COLO668 (cell line): Measurements from ENCODE around the gene DIRAS1.

Experiments used
- DNase-seq: peaks from one replicate; lab custom pipeline; 2025; ENCODE audit not compliant: unreplicated experiment; lab: John Stamatoyannopoulos, UW

The DIRAS1 gene

DNA sequence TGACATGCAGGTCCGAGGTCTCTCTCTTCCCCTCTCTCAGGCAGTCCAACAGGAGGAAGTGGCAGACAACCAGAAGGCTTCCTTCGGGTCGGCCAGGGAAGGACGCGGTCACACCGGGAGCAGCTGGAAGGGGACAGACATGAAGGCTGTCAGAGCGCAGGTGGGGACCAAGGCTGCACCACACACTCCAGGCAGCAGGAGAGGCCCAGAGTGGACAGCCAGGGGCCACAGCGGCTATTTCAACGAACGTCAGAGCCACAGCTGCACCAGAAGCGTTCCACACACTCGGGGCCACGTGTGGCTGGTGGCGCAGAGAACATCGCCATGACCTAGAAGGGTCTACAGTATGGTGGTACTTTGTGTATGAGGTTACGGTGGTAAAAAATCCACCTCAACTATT is 34.6 kb upstream of the DIRAS1 start:
- no peak for DNase-seq

DNA sequence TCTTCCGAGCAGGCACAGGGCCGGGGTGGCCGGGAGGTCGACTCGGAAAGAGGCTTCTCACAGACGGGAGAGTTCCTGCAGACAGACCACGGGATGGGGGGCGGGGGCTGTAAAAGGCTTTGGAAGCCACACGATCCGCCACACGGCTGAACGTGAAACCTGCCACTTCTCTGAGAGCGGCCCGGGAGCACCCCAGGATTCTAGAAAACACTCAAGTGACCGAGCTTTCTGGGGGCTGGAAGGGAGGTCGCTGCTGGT is 34.2 kb upstream of the DIRAS1 start:
- no peak for DNase-seq

DNA sequence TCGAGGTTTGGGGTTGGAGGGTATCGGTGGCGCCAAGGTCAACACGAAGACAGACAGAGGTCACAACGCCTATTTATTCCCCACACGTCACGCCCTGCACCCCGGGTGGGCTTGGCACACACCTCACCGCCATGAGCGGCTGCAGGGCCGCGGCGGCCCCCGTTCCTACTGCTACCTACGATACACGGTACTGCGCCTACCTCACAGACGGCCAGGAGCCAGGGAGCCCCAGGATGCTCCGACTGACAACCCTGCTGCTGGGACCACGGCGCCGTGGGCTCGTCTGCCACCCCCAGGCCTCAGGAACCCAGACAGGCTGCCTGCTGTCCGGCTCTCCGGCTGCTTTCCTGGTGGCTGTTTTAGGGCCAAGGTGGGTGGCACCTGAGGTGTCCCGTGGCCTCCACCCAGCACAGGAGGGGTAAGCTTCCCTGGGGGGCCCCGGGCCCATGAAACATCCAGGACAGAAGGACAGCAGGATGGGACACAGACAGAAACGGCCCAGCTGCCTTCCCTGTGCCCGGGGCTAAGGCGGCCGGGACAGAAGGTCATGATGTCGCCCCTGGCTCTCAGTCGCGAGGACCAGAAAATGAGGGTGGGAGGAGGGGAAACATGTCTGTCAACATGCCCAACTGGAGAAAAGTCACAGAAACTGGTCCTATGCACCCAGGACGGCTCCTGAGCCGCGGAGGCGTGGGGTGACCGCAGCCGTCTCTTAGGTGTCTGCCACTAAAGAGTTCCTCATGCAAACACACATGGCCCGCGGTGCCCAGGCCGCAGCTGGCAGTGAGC is 33.7 kb upstream of the DIRAS1 start:
- DNase-seq = no peak

DNA sequence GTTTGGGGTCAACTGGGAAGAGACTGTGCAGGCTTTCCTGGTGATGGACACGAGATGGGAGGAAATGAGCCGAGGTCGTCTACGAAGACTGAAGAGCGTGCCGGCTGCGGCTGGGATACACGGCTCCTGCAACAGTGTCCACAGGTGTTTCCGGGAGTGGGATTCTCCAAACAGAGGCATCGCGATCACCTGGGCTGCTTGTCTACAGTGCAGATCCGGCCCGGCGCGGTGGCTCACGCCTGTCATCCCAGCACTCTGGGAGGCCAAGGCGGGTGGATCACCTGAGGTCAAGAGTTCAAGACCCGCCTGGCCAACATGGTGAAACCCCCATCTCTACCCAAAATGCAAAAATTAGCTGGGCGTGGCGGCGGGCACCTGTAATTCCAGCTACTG is 30.3 kb upstream of the DIRAS1 start:
- DNase-seq = no peak

DNA sequence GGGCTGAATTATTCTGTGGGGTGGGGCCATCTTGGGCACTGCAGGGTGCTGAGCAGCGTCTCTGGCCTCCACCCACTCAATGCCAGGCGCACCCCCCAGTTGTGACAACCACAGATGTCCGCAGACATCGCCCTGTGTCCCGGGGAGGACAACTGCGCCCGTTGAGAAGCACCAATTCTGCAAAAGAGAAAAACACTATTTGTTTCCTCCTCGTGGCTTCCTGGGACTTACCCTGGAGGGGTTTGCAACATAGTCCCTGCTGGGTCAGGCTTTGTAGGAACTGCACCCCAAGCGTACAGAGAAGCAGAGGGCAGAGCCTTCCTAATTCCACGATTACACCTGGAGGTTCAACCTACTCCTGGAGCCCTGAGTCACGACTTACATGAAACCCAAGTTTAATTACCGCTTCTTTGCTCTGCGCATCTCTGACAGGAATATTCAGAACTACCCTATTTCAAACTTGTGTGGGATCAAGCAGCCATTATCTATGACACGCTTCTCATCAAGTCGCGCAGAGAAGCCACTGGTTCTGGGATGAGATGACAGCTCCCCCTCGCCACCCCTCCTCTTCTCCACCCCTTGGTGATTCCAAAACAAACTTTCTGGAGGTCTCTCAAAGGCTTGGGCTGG is 29.8 kb upstream of the DIRAS1 start:
- DNase-seq = no peak

DNA sequence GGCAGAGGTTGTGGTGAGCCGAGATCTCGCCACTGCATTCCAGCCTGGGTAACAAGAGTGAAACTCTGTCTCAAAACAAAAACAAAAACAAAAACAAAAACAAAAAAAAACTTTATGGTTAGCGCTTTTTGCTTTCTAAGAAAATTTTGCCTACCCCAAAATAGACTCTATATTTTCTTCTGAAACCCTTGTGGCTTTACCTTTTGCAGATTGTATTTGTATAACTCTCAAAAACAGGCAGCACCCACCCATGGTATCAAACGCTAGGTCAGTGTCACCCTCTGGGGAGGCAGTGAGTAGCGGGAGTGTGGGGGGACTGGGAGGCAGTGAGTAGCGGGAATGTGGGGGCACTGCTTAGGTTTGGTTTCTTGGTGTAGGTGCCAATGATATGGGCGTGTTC is 26.2 kb upstream of the DIRAS1 start:
- DNase-seq = no peak

DNA sequence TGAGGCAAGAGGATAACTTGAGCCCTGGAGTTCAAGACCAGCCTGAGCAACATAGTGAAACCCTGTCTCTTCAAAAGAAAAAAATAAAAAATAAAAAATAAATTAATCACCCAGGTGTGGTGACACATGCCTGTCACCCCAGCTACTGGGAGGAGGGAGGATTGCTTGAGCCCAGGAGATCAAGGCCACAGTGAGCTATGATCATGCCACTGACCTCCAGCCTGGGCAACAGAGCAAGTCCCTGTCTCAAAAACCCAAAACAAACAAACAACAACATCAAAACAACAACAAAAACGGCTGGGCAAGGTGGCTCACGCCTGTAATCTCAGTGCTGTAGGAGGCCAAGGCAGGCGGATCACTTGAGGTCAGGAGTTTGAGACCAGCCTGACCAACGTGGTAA is 22.9 kb upstream of the DIRAS1 start:
- no peak for DNase-seq

DNA sequence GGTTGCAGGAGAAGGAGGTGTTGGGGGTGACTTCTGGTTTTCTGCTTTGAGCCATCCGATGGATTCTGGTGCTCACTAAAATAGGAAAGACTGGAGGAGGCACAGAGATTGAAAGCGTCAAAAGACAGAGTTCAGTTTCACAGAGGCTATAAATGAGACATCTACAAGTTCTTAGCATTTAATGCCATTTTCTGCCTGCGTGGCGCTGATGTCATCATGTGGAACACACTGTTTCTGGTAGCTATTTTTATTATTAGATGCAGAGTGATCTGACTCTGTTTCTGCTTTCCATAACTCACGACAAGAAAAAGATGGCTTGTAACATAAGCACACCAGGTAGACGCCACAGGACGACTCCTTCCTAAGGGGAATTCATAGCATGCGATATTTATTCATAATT is 21.9 kb upstream of the DIRAS1 start:
- DNase-seq = no peak

DNA sequence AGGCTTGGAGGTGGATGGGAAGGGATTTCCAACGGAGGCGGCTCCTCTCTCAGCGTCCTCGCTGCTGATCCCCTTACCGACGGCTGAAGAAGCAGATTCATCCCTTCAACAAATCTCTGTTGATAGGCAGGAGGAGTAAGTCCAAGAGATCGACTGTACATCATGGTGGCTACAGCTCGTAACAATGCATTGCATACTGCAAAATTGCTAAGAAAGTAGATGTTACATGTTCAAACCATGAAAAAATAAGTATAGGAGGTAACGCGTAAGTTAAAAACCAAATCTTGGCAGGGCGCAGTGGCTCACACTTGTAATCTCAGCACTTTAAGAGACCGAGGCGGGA is 19.1 kb upstream of the DIRAS1 start:
- no peak for DNase-seq

DNA sequence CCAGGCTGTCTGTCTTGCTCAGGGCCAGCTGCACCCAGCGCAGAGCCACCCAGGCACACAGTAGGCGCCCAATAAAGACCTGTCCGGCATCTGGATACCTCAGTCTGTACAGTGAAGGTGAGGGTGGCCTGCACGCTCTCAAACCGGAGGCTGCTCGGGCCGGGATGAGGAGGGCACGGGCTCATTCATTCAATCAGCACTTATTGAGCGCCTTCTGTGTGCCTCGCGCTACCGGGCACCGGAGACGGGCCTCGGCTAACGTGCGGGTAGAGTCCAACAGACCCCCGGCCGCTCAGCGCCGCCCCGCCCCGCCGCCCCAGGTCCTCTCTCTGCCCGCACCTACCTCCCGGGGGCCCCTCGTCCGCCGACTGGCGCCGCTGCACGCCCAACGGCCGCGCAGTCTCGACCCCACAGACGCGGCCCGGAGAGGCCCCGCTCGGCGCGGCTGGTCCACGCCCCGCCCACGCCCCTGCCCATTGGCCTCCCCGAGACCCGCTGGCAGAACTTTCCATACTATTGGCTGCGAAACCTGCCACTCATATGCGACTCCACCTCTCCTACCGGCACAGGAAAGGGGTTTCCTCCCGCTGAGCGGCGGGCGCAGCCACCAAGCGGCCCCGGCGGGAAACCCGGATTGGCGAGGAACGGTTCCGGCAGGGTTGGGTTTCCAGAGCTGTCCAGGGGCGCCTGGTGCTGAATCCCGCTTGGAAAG is 18.6 kb upstream of the DIRAS1 start, which contains the start of gene SLC39A3:
SLC39A3 (minus strand) TSS at position 416 of the 712 bp plus-strand sequence. CDS start 2,760 bp downstream, outside the sequence.
- peak; percentile 98 for DNase-seq

DNA sequence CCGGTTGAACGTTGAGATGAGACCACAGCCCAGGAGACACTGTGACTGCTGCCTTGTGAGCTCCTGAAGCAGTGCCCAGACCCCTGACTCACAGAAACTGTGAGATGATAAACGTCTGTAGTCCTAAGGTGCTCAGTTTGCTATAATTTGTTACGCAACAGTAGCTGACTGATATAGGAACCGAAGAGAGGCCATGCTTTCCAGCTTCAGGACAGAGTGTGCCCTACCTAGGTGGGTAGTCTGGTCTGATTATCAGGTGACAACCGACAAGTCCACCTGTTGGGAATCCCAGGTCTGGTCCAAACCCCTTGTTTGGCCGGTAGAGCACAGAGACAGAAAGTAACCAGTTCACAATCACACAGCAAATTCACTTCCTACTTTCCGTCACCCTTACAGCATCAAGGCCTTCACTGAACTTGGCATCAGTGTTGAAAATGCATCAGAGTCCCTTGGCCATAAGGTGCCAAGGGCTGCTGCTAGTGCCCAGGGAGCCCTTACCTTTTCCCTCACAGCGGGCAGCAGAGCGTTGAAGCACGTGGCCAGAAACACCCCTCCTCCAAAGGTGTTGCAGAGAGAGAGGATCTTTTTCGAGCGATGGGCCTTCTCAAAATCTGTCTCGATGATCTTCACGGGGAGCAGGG is 15.5 kb upstream of the DIRAS1 start:
- DNase-seq = no peak

DNA sequence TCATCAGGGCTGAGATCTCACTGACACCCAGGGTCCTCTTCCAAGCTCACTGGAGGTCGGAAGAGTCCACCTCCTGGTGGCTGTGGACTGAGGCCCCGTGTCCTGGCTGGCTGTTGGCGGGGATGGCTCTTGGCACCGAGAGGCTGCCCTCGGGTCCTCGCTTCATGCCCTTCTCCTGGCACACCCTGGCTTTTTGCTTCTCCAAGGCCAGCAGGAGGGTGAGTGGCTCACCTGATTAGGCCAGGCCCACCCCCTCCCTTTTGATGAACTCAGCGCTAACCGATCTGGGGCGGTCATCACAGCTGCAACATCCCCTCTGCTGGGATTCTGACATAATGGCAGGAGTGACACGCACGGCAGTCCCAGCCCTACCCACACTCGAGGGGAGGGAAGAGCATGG is 14.2 kb upstream of the DIRAS1 start:
- DNase-seq = no peak

DNA sequence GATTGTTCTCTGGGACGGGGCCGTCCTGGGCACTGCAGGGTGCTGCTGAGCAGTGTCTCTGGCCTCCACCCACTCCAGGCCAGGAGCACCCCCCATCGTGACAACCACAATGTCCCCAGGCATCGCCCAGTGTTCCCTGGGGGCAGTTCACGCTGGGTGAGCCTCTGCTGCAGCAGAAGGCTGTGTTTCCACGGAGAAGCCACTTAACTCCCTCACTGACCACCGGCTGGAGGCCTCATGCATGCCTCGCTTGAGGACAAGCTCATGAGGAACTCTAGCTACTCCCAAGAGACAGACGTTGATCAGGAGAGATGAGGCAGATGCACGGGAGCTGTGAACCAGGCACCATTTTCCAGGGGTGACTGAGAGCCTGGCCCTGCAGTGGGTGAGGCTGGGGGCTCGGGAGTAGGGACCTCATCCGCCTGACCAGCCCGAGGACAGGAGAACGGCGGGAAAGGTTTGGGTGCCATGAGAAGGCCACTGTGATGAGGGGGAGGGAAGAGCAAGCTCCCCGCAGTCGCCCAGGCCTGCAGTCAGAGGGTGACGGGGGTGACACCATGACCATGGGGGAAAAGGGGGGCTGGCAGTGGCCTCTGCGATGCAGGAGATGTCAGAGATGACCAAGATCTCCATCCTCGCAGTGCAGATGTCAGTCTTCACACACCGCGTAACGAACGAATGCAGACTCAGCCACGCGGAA is 13.6 kb upstream of the DIRAS1 start:
- DNase-seq = no peak

DNA sequence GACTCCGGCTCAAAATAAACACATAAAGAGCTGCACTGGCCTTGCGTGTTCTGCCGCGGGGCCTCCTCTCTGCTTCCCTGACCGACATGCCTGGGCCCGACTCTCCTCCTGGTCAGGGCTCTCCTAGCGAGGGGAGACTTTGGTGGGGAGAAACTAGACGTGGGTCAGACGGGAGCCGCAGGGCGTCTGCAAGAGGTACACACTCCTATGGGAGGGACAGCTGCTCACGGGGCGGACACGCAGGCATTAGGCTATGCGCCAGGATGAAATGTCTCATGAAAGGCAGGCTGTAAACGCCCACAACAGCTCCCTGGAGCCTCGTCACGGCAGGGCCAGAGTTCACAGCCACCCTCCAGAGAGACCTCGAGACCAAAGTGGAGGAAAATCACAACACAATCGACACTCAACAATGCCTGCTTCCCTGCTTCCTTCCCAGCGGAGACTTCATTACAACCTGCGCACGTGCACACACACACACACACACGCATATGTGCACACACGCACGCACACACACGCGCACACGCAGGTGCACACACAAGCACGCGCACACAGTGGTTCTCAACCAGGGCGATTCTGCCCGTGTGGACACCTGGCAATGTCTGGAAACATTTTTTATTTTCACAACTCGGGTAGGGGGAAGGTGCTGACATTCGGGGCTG is 12.9 kb upstream of the DIRAS1 start:
- DNase-seq = no peak

DNA sequence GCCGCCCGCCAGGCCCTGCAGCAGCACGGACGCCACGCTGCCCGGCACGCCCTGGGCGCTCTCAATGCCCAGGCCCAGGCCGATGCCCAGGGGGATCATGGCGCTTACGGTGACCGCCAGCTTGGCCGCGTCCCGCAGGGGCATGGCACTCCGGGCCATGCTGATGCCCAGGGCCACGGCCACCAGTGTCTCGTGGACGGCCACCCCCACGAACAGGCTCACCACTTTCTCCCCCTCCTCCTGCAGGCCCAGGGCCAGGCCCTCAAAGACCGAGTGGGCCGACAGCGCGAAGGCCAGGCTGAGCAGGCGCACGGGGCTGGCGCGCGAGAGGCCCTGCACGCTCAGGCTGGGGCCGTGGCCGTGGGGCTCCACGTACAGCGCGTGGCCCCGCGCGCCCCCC is 11.7 kb upstream of the DIRAS1 start:
- no peak for DNase-seq

DNA sequence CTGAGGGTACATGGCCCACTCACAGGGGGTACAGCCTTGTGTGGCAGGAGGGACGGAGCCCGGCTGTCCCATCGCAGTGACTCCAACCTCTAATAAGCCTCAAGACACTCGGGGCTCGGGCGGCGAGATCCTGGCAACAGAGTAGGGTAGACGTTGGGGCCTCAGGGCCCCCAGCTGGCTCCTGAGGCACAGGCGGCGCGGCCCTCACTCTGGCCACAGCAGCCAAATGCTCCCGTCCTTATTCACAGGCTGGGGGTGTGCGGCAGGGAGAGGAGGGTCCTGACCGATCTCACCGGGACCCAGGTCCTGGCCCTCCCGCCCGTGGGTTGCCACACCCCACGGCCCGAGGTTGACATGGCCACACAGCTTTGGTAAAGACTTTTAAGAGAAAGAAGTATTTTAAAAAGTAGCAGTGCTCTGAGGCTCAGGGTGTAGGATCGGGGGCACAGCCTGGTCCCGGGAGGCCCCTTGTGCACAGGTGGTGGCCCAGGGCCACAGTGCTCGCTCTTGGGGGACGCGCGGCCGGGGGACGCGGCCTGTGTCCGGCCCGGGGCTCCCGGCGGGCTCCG is 11.1 kb upstream of the DIRAS1 start:
- DNase-seq = no peak

DNA sequence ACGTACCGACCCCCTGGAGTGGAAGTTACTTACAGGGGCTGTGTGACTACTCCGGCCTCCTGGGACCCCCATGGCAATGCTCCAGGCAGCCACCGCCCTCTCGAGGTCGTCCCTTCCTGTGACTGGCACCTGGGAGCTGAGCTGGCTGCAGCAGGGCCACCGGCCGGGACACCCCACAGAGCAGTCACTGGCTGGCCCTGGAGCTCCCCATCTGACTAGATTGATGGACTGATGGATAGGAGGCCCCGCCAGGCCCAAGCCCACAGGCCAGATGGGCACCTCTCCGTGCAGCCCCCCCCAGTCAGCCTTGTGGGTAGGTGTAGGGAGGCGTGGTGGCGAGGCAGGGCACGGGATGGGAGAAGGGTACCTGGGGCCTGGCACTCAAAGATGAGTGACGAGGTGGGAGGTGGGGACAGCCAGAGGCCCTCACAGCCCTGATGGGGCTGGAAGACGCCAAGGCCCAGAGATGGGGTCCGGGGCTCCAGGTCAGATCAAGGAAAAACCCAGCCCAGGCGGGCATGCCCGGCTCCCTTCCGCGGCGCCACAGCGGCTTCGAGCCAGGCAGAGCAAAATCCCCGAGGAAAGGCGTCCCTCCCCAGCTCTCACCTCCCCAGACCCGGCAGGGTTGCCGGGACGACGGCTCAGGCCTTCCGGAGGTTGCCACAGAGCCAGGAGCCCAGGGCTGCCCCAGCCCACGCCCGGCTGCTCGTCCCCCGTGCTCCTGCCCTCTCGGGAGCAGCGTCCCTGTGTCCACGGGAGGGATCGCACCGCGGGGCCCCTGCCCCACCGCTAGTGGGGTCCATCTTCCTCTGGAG is 10.2 kb upstream of the DIRAS1 start:
- DNase-seq = no peak

DNA sequence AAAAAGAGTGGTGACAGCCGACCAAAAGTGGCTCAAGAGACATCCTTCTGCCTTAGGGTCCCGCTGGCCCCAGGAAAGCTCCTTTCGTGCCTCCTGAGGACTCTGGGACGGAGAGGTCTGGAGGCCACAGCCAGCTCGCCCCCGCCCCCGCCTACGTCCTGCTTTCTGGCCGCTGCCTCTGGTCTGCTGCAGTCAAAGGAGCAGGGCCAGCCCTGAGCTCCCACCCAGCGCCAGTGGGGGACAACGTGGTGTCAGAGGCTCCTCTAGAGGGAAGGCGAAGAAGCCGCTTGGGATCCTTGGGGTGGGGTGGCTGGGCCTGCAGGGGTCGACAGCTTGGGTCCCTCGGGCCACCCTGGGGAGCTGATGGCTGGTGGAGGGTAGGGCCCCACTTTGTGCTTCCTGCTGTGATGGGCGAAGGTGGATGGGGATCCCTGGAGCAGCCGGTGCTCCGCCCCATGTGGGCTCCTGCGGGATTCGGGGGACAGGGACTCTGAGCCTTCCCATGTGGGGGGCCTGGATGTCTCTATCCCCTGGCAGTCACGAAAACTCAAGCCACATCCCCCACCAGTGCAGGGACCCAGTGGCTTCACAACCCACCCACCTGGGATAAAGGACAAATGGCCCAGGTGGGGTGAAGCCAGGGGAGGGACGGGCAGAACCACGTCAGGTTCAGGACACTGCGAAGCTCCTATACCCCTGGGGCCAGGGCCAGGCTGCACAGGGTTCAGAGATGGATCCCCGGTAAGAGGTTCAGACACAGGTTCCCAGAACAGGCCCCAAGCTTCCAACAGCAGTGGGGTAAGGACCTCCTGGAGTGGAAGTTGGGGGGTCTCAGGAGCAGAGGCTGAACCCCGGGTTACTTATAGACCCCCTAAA is 9.0 kb upstream of the DIRAS1 start:
- no peak for DNase-seq
